OCI-LY1 (cell line): ENCODE results near the gene MBD3L2B.
A peak's percentile ranks its signal among the peaks of the same experiment; 100 is the strongest.

Experiments
- H2AFZ ChIP-seq: fragments of 200-600 bp; sonication (generic), shearing (Covaris generic); 2 replicates; pipeline ENCODE4 v1.6.0; 2014; ENCODE audit warnings: antibody characterized with exemption, mild to moderate bottlenecking, low read length
- H3F3A ChIP-seq: fragments of 200-600 bp; sonication (generic), shearing (Covaris generic); 2 replicates; pipeline ENCODE4 v1.6.0; 2014; ENCODE audit warnings: mild to moderate bottlenecking, antibody characterized with exemption, low read length, moderate library complexity; ENCODE audit not compliant: insufficient read depth
- H3K27ac ChIP-seq: fragments of 200-600 bp; sonication (generic); 2 replicates; pipeline ENCODE4 v1.5.1; 2014; ENCODE audit warnings: low read length, mixed run types, mild to moderate bottlenecking, low read depth; ENCODE audit not compliant: poor library complexity, severe bottlenecking
- H3K27me3 ChIP-seq: fragments of 200-600 bp; sonication (generic); 2 replicates; pipeline ENCODE4 v1.6.0; 2014; ENCODE audit warnings: antibody characterized with exemption, mild to moderate bottlenecking, low read length, moderate library complexity; ENCODE audit not compliant: insufficient read depth
- H3K36me3 ChIP-seq: fragments of 200-600 bp; sonication (generic); 2 replicates; pipeline ENCODE4 v1.6.1; 2014; ENCODE audit warnings: mild to moderate bottlenecking, antibody characterized with exemption, low read length, moderate library complexity, mixed read lengths; ENCODE audit not compliant: insufficient read depth
- H3K4me1 ChIP-seq: fragments of 200-600 bp; sonication (generic); 2 replicates; pipeline ENCODE4 v1.5.1; 2014; ENCODE audit warnings: mild to moderate bottlenecking, low read length, moderate library complexity; ENCODE audit not compliant: insufficient read depth, severe bottlenecking
- H3K4me2 ChIP-seq: fragments of 200-600 bp; sonication (generic), shearing (Covaris generic); 2 replicates; pipeline ENCODE4 v1.6.1; 2014; ENCODE audit warnings: low read length
- H3K4me3 ChIP-seq: fragments of 200-600 bp; sonication (generic); 2 replicates; pipeline ENCODE4 v1.5.1; 2014; ENCODE audit warnings: low read length, low read depth, mild to moderate bottlenecking, mixed read lengths; ENCODE audit not compliant: poor library complexity, severe bottlenecking
- H3K79me2 ChIP-seq: fragments of 200-600 bp; shearing (Covaris generic); 2 replicates; pipeline ENCODE4 v1.6.1; 2016; ENCODE audit warnings: mixed run types, low read length, mixed read lengths; ENCODE audit not compliant: insufficient read depth
- H3K9ac ChIP-seq: fragments of 200-600 bp; sonication (generic), shearing (Covaris generic); 2 replicates; pipeline ENCODE4 v1.6.1; 2014; ENCODE audit warnings: mild to moderate bottlenecking, low read length, mixed read lengths
- H3K9me2 ChIP-seq: fragments of 200-600 bp; sonication (generic), shearing (Covaris generic); 2 replicates; pipeline ENCODE4 v1.6.1; 2014; ENCODE audit warnings: low read depth, mild to moderate bottlenecking, low read length, mixed read lengths
- H3K9me3 ChIP-seq: fragments of 200-600 bp; shearing (Covaris generic); 2 replicates; pipeline ENCODE4 v1.6.1; 2014; ENCODE audit warnings: low read length, mixed read lengths
- H4K20me1 ChIP-seq: fragments of 200-600 bp; sonication (generic), shearing (Covaris generic); 2 replicates; pipeline ENCODE4 v1.6.0; 2016; ENCODE audit warnings: mild to moderate bottlenecking, low read length; ENCODE audit not compliant: insufficient read depth
- CTCF ChIP-seq: fragments of 200-600 bp; sonication (generic), shearing (Covaris generic); IDR thresholded peaks from 2 replicates; pipeline ENCODE4 v1.5.1; 2017; ENCODE audit warnings: mild to moderate bottlenecking, antibody characterized with exemption, low read length, moderate library complexity, mixed read lengths
- EZH2 ChIP-seq: fragments of 200-600 bp; sonication (generic), shearing (Covaris generic); IDR thresholded peaks from 2 replicates; pipeline ENCODE4 v1.8.0; 2017; ENCODE audit warnings: borderline replicate concordance, mixed run types, mild to moderate bottlenecking, antibody characterized with exemption, low read length, moderate library complexity, mixed read lengths

The MBD3L2B gene

GRCh38 chr19:7007859-7008258 is 13.4 kb downstream of the MBD3L2B start:
- no peak overlapping the region for H3K4me2 ChIP-seq
- no peaks in the 10 kb centered on the region for H3K4me1 ChIP-seq
- no peak overlapping the region for H2AFZ ChIP-seq
- no peak overlapping the region for H3K4me3 ChIP-seq
- H3K36me3 ChIP-seq, result no peaks in the 10 kb centered on the region; the same call in 1 of the 2 replicates
- no peak overlapping the region for H3K27ac ChIP-seq
- no peaks in the 10 kb centered on the region for H3K9me2 ChIP-seq
- TF ChIP-seq EZH2 (no peak), CTCF (no peak)
- H3K9me3 ChIP-seq, result no peaks in the 10 kb centered on the region
- 0 out of 2 replicates have a peak, but pooled peaks cover 5% of the 10 kb centered on the region for H3K27me3 ChIP-seq
- H3F3A ChIP-seq, result no peaks in the 10 kb centered on the region
- H3K79me2 ChIP-seq, result no peaks in the 10 kb centered on the region
- H4K20me1 ChIP-seq, result no peaks in the 10 kb centered on the region
- no peak overlapping the region for H3K9ac ChIP-seq

GRCh38 chr19:7006135-7006704 is 15.0 kb downstream of the MBD3L2B start:
- Histone ChIP-seq H3K9me3 (no peaks in the 10 kb centered on the region), H3K4me1 (no peaks in the 10 kb centered on the region), H3F3A (no peaks in the 10 kb centered on the region), H3K27ac (no peak overlapping the region), H3K36me3 (no peaks in the 10 kb centered on the region; the same call in 1 of the 2 replicates), H4K20me1 (no peaks in the 10 kb centered on the region), H3K4me3 (no peak overlapping the region), H3K4me2 (no peak overlapping the region; the same call in 1 of the 2 replicates), H3K27me3 (0 out of 2 replicates have a peak, but pooled peaks cover 3% of the 10 kb centered on the region), H2AFZ (no peak overlapping the region), H3K79me2 (no peaks in the 10 kb centered on the region), H3K9me2 (no peaks in the 10 kb centered on the region), H3K9ac (no peak overlapping the region)
- TF ChIP-seq CTCF (no peak), EZH2 (no peak)

GRCh38 chr19:7004313-7004931 is 16.8 kb downstream of the MBD3L2B start:
- peak; percentile 81 for TF ChIP-seq CTCF
- TF ChIP-seq EZH2, result no peak
- no peaks in the 10 kb centered on the region for H3K79me2 ChIP-seq
- no peaks in the 10 kb centered on the region for H3K9me2 ChIP-seq
- H3K36me3 ChIP-seq, result no peaks in the 10 kb centered on the region
- no peak overlapping the region for H2AFZ ChIP-seq
- no peak overlapping the region for H3K4me2 ChIP-seq
- H3K9me3 ChIP-seq, result no peaks in the 10 kb centered on the region
- H3K9ac ChIP-seq, result no peak overlapping the region
- H3K4me3 ChIP-seq, result no peak overlapping the region
- no peaks in the 10 kb centered on the region; the same call in 1 of the 2 replicates for H3K27me3 ChIP-seq
- H4K20me1 ChIP-seq, result no peaks in the 10 kb centered on the region
- H3K27ac ChIP-seq, result no peak overlapping the region
- H3K4me1 ChIP-seq, result no peaks in the 10 kb centered on the region
- no peaks in the 10 kb centered on the region for H3F3A ChIP-seq
